Neural cell (in vitro differentiated cells): ENCODE results near the gene FBXL15. TPM values are rescaled to one million over a fixed set of nuclear protein-coding genes. Genes with fewer than 3 reads are reported as not detected.
A peak's percentile ranks its signal among the peaks of the same experiment; 100 is the strongest.

Experiments
- H2AFZ ChIP-seq: fragments of 200-600, 300-800 bp; sonication (generic), shearing (Covaris generic); 2 replicates; pipeline ENCODE4 v1.6.0; 2014; ENCODE audit warnings: low read depth, mild to moderate bottlenecking, antibody characterized with exemption, low read length, moderate library complexity
- H3F3A ChIP-seq: fragments of 200-600 bp; shearing (Covaris generic); 2 replicates; pipeline ENCODE4 v1.6.1; 2016; ENCODE audit warnings: mild to moderate bottlenecking, moderate library complexity, mixed read lengths, antibody characterized with exemption, low read length; ENCODE audit not compliant: insufficient read depth, poor library complexity, severe bottlenecking
- H3K27ac ChIP-seq: fragments of 200-600, 300-800 bp; sonication (generic), shearing (Covaris generic); 2 replicates; pipeline ENCODE4 v1.5.1; 2014; ENCODE audit warnings: mild to moderate bottlenecking, low read length, moderate library complexity
- H3K27me3 ChIP-seq: fragments of 300-800, 200-600 bp; sonication (generic), shearing (Covaris generic); 2 replicates; pipeline ENCODE4 v1.6.0; 2014; ENCODE audit warnings: mild to moderate bottlenecking, low read depth, low read length, moderate library complexity; ENCODE audit not compliant: insufficient read depth
- H3K36me3 ChIP-seq: fragments of 300-800, 200-600 bp; sonication (generic), shearing (Covaris generic); 2 replicates; pipeline ENCODE4 v1.5.1; 2014; ENCODE audit warnings: mild to moderate bottlenecking, antibody characterized with exemption, low read length, moderate library complexity; ENCODE audit not compliant: insufficient read depth
- H3K4me2 ChIP-seq: fragments of 300-800, 200-600 bp; sonication (generic), shearing (Covaris generic); 2 replicates; pipeline ENCODE4 v1.6.0; 2014; ENCODE audit warnings: mild to moderate bottlenecking, low read length
- H3K4me3 ChIP-seq: fragments of 300-800, 200-600 bp; sonication (generic), shearing (Covaris generic); 2 replicates; pipeline ENCODE4 v1.5.1; 2014; ENCODE audit warnings: mild to moderate bottlenecking, low read length, moderate library complexity
- H3K79me2 ChIP-seq: fragments of 200-600 bp; shearing (Covaris generic); replicated peaks from 2 replicates; pipeline ENCODE4 v1.6.0; 2014; ENCODE audit warnings: mild to moderate bottlenecking, low read length, moderate library complexity; ENCODE audit not compliant: insufficient read depth
- H3K9ac ChIP-seq: fragments of 300-800, 200-600 bp; sonication (generic), shearing (Covaris generic); 2 replicates; pipeline ENCODE4 v1.6.1; 2016; ENCODE audit warnings: mild to moderate bottlenecking, low read length, mixed read lengths
- H3K9me2 ChIP-seq: fragments of 200-600 bp; shearing (Covaris generic); 2 replicates; pipeline ENCODE4 v1.6.1; 2016; ENCODE audit warnings: mild to moderate bottlenecking, low read length, mixed read lengths; ENCODE audit not compliant: insufficient read depth
- H3K9me3 ChIP-seq: fragments of 200-600, 300-800 bp; sonication (generic), shearing (Covaris generic); 2 replicates; pipeline ENCODE4 v1.6.1; 2016; ENCODE audit warnings: mild to moderate bottlenecking, mixed run types, low read length, moderate library complexity, mixed read lengths
- H4K20me1 ChIP-seq: fragments of 200-600 bp; shearing (Covaris generic); 2 replicates; pipeline ENCODE4 v1.6.1; 2016; ENCODE audit warnings: mild to moderate bottlenecking, mixed run types; ENCODE audit not compliant: insufficient read depth
- CTCF ChIP-seq: fragments of 450-650 bp; IDR thresholded peaks from 2 replicates; pipeline ENCODE4 v1.5.1; 2014; ENCODE audit warnings: antibody characterized with exemption, mild to moderate bottlenecking, moderate library complexity; ENCODE audit not compliant: poor library complexity, severe bottlenecking
- EP300 ChIP-seq: fragments of 450-650 bp; conservative IDR thresholded peaks from 2 replicates; pipeline ENCODE4 v1.6.1; 2014; ENCODE audit warnings: antibody characterized with exemption, mild to moderate bottlenecking, moderate library complexity; ENCODE audit not compliant: poor library complexity, severe bottlenecking
- EZH2 ChIP-seq: fragments of 200-600, 300-800 bp; shearing (Covaris generic), sonication (generic); IDR thresholded peaks from 2 replicates; pipeline ENCODE4 v1.6.1; 2014; ENCODE audit warnings: antibody characterized with exemption, low read length, borderline replicate concordance, mild to moderate bottlenecking; ENCODE audit not compliant: insufficient read depth, poor library complexity, severe bottlenecking
- MXI1 ChIP-seq: fragments of 450-650 bp; conservative IDR thresholded peaks from 2 replicates; pipeline ENCODE4 v1.6.1; 2014; ENCODE audit warnings: antibody characterized with exemption, mild to moderate bottlenecking; ENCODE audit not compliant: poor library complexity, severe bottlenecking
- POLR2AphosphoS5 ChIP-seq: IDR thresholded peaks from 2 replicates; pipeline ENCODE4 v1.6.1; 2012
- RAD21 ChIP-seq: fragments of 450-650 bp; conservative IDR thresholded peaks from 2 replicates; pipeline ENCODE4 v1.6.1; 2014; ENCODE audit warnings: antibody characterized with exemption, mild to moderate bottlenecking, moderate library complexity
- REST ChIP-seq: IDR thresholded peaks from 2 replicates; pipeline ENCODE4 v1.6.1; 2012; ENCODE audit warnings: borderline replicate concordance
- SMC3 ChIP-seq: fragments of 450-650 bp; conservative IDR thresholded peaks from 2 replicates; pipeline ENCODE4 v1.6.1; 2014; ENCODE audit warnings: antibody characterized with exemption, mild to moderate bottlenecking, moderate library complexity; ENCODE audit not compliant: poor library complexity
- TAF1 ChIP-seq: IDR thresholded peaks from 2 replicates; pipeline ENCODE4 v1.6.1; 2012; ENCODE audit warnings: low read depth
- polyA plus RNA-seq: library from polyadenylated mRNA; depleted of rRNA; stranded (reverse); fragments of >200 nt; gene quantifications from 2 replicates; pipeline ENCODE4 v1.2.3, GENCODE V29; 2014

The FBXL15 gene
- polyA plus RNA-seq, 1 donor from 2014 or later, result 37.8 TPM

- peak within 1 kb of the TSS; percentile 84 for H3K9ac ChIP-seq
- H3K9me3 ChIP-seq, result no peaks in the 10 kb centered on the region
- H2AFZ ChIP-seq, result peak within 1 kb of the TSS; percentile 63
- H3K27me3 ChIP-seq, result no peaks in the 10 kb centered on the region
- H3K9me2 ChIP-seq, result no peaks in the 10 kb centered on the region
- H3F3A ChIP-seq, result peaks cover 6% of the 10 kb centered on the region
- peak within 1 kb of the TSS; percentile 97 for H3K4me3 ChIP-seq
- TF ChIP-seq POLR2AphosphoS5 (peak; percentile 67), REST (peak; percentile 34), EP300 (no peak), SMC3 (no peak), EZH2 (no peak), MXI1 (peak; percentile 80)
- H3K79me2 ChIP-seq, result peaks cover 5% of the 10 kb centered on the region
- no peaks in the 10 kb centered on the region for H4K20me1 ChIP-seq
- no peaks in the 10 kb centered on the region for H3K36me3 ChIP-seq
- peak within 1 kb of the TSS; percentile 93 for H3K27ac ChIP-seq
- H3K4me2 ChIP-seq, result peak within 1 kb of the TSS; percentile 98
These were observed 1.9 kb upstream of the FBXL15 start, which contains the start of gene PSD for GRCh38 chr10:102418622-102419268. PSD (minus strand) TSS chr10:102418785; CDS start chr10:102417038, 1,747 bp downstream.

GRCh38 chr10:102419269-102420180 lies 1.1 kb upstream of the FBXL15 start:
- peak overlapping the region; percentile 63 for H2AFZ ChIP-seq
- no peaks in the 10 kb centered on the region for H3K36me3 ChIP-seq
- H3K9me2 ChIP-seq, result no peaks in the 10 kb centered on the region
- TF ChIP-seq SMC3, result peak; percentile 19
- peak; percentile 79 for TF ChIP-seq TAF1
- peak; percentile 89 for TF ChIP-seq MXI1
- TF ChIP-seq CTCF, result no peak
- TF ChIP-seq EP300, result peak; percentile 17
- TF ChIP-seq RAD21, result no peak
- no peak for TF ChIP-seq EZH2
- TF ChIP-seq REST, result peak; percentile 79
- TF ChIP-seq POLR2AphosphoS5, result peak; percentile 79
- H3K27ac ChIP-seq, result peak overlapping the region; percentile 93
- H3F3A ChIP-seq, result peaks cover 6% of the 10 kb centered on the region
- H3K27me3 ChIP-seq, result no peaks in the 10 kb centered on the region
- no peaks in the 10 kb centered on the region for H3K9me3 ChIP-seq
- peaks cover 5% of the 10 kb centered on the region for H3K79me2 ChIP-seq
- H4K20me1 ChIP-seq, result no peaks in the 10 kb centered on the region
- H3K4me3 ChIP-seq, result peak overlapping the region; percentile 97
- peak overlapping the region; percentile 91 for H3K4me2 ChIP-seq
- H3K9ac ChIP-seq, result peak overlapping the region; percentile 84
